SK-N-SH treated with all-trans-retinoic acid at 6 μM for 48 hours (cell line): Measurements from ENCODE around the gene INTS14.

Experiments
- ATAC-seq: fragments of 200-7000 bp; cut with Tn5 transposase; 3 replicates; pipeline ENCODE4 v1.9.1; 2020; ENCODE audit warnings: mild to moderate bottlenecking, moderate library complexity
- ARNTL ChIP-seq: fragments of 450-650 bp; formaldehyde crosslinking; IDR thresholded peaks from 2 replicates; pipeline ENCODE4 v1.5.0; 2020; ENCODE audit warnings: low read depth, mild to moderate bottlenecking, moderate library complexity, borderline replicate concordance
- BACH2 ChIP-seq: fragments of 250-450 bp; sonication (Bioruptor Pico); IDR thresholded peaks from 2 replicates; pipeline ENCODE4 v1.9.0; 2021; ENCODE audit warnings: mild to moderate bottlenecking, borderline replicate concordance
- CSDC2 ChIP-seq: fragments of 250-450 bp; sonication (Bioruptor Pico); IDR thresholded peaks from 2 replicates; pipeline ENCODE4 v1.5.0; 2020; ENCODE audit warnings: mild to moderate bottlenecking, moderate library complexity
- ESRRG ChIP-seq: fragments of 250-450 bp; sonication (Bioruptor Pico); IDR thresholded peaks from 2 replicates; pipeline ENCODE4 v1.6.1; 2021; ENCODE audit warnings: mild to moderate bottlenecking
- GLIS3 ChIP-seq: fragments of 250-450 bp; sonication (Bioruptor Pico); IDR thresholded peaks from 2 replicates; pipeline ENCODE4 v1.5.0; 2020; ENCODE audit warnings: mild to moderate bottlenecking, moderate library complexity
- ISL1 ChIP-seq: fragments of 250-450 bp; sonication (Bioruptor Pico); IDR thresholded peaks from 2 replicates; pipeline ENCODE4 v2.1.2; 2022; ENCODE audit warnings: mild to moderate bottlenecking, moderate library complexity
- OSR1 ChIP-seq: fragments of 250-450 bp; sonication (Bioruptor Pico); IDR thresholded peaks from 2 replicates; pipeline ENCODE4 v1.8.0; 2022; ENCODE audit warnings: moderate library complexity, mild to moderate bottlenecking, inconsistent platforms
- PPARA ChIP-seq: fragments of 250-450 bp; sonication (Bioruptor Pico); IDR thresholded peaks from 2 replicates; pipeline ENCODE4 v1.5.0; 2020; ENCODE audit warnings: mild to moderate bottlenecking, borderline replicate concordance
- RARB ChIP-seq: fragments of 250-450 bp; sonication (Bioruptor Pico); IDR thresholded peaks from 2 replicates; pipeline ENCODE4 v1.8.0; 2021; ENCODE audit warnings: mild to moderate bottlenecking, moderate library complexity
- SNAI2 ChIP-seq: fragments of 250-450 bp; sonication (Bioruptor Pico); IDR thresholded peaks from 2 replicates; pipeline ENCODE4 v1.5.0; 2020; ENCODE audit warnings: mild to moderate bottlenecking, moderate library complexity
- TCF4 ChIP-seq: fragments of 250-450 bp; sonication (Bioruptor Pico); IDR thresholded peaks from 2 replicates; pipeline ENCODE4 v1.8.0; 2021; ENCODE audit warnings: mild to moderate bottlenecking, moderate library complexity, borderline replicate concordance
- ZC3H10 ChIP-seq: fragments of 250-450 bp; sonication (Bioruptor Pico); IDR thresholded peaks from 2 replicates; pipeline ENCODE4 v1.5.1; 2021; ENCODE audit warnings: mild to moderate bottlenecking, moderate library complexity
- ZFP3 ChIP-seq: fragments of 250-450 bp; sonication (Bioruptor Pico); IDR thresholded peaks from 2 replicates; pipeline ENCODE4 v1.5.0; 2020; ENCODE audit warnings: mild to moderate bottlenecking, moderate library complexity
- ZFP30 ChIP-seq: fragments of 450-650 bp; formaldehyde crosslinking; IDR thresholded peaks from 2 replicates; pipeline ENCODE4 v1.5.0; 2022; ENCODE audit warnings: mild to moderate bottlenecking, moderate library complexity
- ZNF565 ChIP-seq: fragments of 450-650 bp; formaldehyde crosslinking; conservative IDR thresholded peaks from 2 replicates; pipeline ENCODE4 v1.5.0; 2020; ENCODE audit warnings: low read depth, mild to moderate bottlenecking, moderate library complexity
- ZNF70 ChIP-seq: fragments of 450-650 bp; formaldehyde crosslinking; IDR thresholded peaks from 2 replicates; pipeline ENCODE4 v1.5.0; 2020; ENCODE audit warnings: mild to moderate bottlenecking, moderate library complexity
- ZNF8 ChIP-seq: fragments of 450-650 bp; formaldehyde crosslinking; IDR thresholded peaks from 2 replicates; pipeline ENCODE4 v1.5.0; 2020; ENCODE audit warnings: mild to moderate bottlenecking, moderate library complexity
- TF ChIP-seq, protein P1 (sequence below): fragments of 250-450 bp; sonication (Bioruptor Pico); IDR thresholded peaks from 2 replicates; pipeline ENCODE4 v1.8.0; 2020; ENCODE audit warnings: mild to moderate bottlenecking, moderate library complexity, borderline replicate concordance
- TF ChIP-seq, protein P2 (sequence below): fragments of 250-450 bp; sonication (Bioruptor Pico); IDR thresholded peaks from 2 replicates; pipeline ENCODE4 v1.5.1; 2020; ENCODE audit warnings: low read depth, mild to moderate bottlenecking, moderate library complexity
- TF ChIP-seq, protein P3 (sequence below): fragments of 250-450 bp; sonication (Bioruptor Pico); IDR thresholded peaks from 2 replicates; pipeline ENCODE4 v1.8.0; 2021; ENCODE audit warnings: low read depth, mild to moderate bottlenecking, moderate library complexity, borderline replicate concordance
- TF ChIP-seq, protein P4 (sequence below): fragments of 250-450 bp; sonication (Bioruptor Pico); IDR thresholded peaks from 2 replicates; pipeline ENCODE4 v1.5.0; 2020; ENCODE audit warnings: mild to moderate bottlenecking, moderate library complexity
- TF ChIP-seq, protein P5 (sequence below): fragments of 250-450 bp; sonication (Bioruptor Pico); IDR thresholded peaks from 2 replicates; pipeline ENCODE4 v1.5.1; 2021; ENCODE audit warnings: mild to moderate bottlenecking, moderate library complexity

INTS14 gene

DNA sequence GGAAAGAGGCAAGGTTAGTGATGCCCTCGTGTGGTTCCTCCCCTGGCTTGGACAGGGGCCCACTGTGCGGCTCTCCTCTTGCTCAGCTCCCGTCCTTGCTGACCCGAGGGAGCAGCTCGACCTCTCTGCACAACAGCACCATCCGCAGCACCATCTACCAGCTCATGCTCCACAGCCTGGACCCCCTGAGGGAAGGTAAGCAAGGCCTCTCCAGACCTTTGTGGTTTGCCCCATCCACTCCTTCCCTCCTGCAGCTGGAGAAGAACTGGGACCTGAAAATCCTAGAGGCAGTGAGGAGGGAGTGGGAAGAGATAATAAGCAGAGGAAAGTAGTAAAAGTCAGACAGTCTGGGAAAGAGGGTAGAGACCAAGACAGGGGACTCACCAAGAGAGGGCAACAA is 28.6 kb upstream of the INTS14 start (continued):
- no peak for TF ChIP-seq ZNF70
- no peak for TF ChIP-seq BACH2 (CRISPR knock-in tag)
- no peak for TF ChIP-seq PPARA (CRISPR knock-in tag)
- TF ChIP-seq RARB (CRISPR knock-in tag): no peak
- TF ChIP-seq ARNTL (CRISPR knock-in tag): no peak
- no peak for TF ChIP-seq ZFP30 (CRISPR knock-in tag)
- no peak for TF ChIP-seq ZNF565 (CRISPR knock-in tag)
- TF ChIP-seq, protein P1, sequence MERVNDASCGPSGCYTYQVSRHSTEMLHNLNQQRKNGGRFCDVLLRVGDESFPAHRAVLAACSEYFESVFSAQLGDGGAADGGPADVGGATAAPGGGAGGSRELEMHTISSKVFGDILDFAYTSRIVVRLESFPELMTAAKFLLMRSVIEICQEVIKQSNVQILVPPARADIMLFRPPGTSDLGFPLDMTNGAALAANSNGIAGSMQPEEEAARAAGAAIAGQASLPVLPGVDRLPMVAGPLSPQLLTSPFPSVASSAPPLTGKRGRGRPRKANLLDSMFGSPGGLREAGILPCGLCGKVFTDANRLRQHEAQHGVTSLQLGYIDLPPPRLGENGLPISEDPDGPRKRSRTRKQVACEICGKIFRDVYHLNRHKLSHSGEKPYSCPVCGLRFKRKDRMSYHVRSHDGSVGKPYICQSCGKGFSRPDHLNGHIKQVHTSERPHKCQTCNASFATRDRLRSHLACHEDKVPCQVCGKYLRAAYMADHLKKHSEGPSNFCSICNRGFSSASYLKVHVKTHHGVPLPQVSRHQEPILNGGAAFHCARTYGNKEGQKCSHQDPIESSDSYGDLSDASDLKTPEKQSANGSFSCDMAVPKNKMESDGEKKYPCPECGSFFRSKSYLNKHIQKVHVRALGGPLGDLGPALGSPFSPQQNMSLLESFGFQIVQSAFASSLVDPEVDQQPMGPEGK: no peak

DNA sequence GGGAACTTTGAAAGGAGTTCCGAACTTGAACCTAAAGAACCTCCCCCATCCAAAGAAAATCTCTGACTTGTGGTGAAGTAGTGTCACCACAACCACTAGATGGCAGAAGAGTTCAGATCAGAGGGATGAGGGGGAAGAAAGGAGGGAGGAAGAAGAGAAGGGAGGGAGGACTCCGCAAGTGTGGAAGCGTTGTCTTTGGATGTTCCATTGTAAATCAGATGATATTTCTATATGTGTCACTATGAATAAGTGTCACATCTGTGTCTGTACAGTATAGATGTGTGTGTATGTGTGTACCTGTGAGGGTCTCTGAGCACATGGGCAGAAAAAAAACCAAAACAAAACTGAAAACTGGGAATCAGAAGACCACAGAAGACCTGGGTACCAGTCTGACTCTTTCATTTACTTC is 27.8 kb upstream of the INTS14 start:
- TF ChIP-seq TCF4 (CRISPR knock-in tag) (no peak), ZNF70 (no peak)
- ATAC-seq: peak; percentile 88

DNA sequence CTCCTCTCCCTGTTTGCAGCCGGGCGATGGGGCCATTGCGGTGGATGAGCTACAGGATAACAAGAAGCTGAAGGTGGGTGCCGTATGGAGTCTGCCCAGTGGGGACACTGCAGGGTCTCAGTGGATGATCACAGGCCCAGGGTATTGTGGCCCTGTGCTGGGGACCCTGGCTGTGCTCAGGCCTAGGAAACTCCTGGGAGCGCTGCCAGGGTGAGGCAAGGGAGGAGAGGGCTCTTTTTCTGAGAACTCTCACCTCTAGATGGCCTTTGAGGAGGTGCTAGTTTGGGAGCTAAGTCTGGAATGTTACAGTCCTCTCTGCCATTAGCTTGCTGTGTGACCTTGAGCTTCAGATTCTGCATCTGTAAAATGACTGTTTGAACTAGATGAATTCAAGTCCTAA is 27.2 kb upstream of the INTS14 start:
- TF ChIP-seq, protein P2, sequence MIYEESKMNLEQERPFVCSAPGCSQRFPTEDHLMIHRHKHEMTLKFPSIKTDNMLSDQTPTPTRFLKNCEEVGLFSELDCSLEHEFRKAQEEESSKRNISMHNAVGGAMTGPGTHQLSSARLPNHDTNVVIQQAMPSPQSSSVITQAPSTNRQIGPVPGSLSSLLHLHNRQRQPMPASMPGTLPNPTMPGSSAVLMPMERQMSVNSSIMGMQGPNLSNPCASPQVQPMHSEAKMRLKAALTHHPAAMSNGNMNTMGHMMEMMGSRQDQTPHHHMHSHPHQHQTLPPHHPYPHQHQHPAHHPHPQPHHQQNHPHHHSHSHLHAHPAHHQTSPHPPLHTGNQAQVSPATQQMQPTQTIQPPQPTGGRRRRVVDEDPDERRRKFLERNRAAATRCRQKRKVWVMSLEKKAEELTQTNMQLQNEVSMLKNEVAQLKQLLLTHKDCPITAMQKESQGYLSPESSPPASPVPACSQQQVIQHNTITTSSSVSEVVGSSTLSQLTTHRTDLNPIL (CRISPR knock-in tag): no peak
- TF ChIP-seq ZNF565 (CRISPR knock-in tag) (no peak), BACH2 (CRISPR knock-in tag) (no peak), ZFP30 (CRISPR knock-in tag) (no peak), ZC3H10 (CRISPR knock-in tag) (no peak), ZNF8 (CRISPR knock-in tag) (no peak), TCF4 (CRISPR knock-in tag) (no peak), ESRRG (CRISPR knock-in tag) (no peak), RARB (CRISPR knock-in tag) (no peak), OSR1 (CRISPR knock-in tag) (no peak), ZFP3 (CRISPR knock-in tag) (no peak), GLIS3 (CRISPR knock-in tag) (no peak), PPARA (CRISPR knock-in tag) (no peak)
- TF ChIP-seq, protein P3, sequence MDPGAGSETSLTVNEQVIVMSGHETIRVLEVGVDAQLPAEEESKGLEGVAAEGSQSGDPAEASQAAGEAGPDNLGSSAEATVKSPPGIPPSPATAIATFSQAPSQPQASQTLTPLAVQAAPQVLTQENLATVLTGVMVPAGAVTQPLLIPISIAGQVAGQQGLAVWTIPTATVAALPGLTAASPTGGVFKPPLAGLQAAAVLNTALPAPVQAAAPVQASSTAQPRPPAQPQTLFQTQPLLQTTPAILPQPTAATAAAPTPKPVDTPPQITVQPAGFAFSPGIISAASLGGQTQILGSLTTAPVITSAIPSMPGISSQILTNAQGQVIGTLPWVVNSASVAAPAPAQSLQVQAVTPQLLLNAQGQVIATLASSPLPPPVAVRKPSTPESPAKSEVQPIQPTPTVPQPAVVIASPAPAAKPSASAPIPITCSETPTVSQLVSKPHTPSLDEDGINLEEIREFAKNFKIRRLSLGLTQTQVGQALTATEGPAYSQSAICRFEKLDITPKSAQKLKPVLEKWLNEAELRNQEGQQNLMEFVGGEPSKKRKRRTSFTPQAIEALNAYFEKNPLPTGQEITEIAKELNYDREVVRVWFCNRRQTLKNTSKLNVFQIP (CRISPR knock-in tag): no peak
- TF ChIP-seq, protein P4, sequence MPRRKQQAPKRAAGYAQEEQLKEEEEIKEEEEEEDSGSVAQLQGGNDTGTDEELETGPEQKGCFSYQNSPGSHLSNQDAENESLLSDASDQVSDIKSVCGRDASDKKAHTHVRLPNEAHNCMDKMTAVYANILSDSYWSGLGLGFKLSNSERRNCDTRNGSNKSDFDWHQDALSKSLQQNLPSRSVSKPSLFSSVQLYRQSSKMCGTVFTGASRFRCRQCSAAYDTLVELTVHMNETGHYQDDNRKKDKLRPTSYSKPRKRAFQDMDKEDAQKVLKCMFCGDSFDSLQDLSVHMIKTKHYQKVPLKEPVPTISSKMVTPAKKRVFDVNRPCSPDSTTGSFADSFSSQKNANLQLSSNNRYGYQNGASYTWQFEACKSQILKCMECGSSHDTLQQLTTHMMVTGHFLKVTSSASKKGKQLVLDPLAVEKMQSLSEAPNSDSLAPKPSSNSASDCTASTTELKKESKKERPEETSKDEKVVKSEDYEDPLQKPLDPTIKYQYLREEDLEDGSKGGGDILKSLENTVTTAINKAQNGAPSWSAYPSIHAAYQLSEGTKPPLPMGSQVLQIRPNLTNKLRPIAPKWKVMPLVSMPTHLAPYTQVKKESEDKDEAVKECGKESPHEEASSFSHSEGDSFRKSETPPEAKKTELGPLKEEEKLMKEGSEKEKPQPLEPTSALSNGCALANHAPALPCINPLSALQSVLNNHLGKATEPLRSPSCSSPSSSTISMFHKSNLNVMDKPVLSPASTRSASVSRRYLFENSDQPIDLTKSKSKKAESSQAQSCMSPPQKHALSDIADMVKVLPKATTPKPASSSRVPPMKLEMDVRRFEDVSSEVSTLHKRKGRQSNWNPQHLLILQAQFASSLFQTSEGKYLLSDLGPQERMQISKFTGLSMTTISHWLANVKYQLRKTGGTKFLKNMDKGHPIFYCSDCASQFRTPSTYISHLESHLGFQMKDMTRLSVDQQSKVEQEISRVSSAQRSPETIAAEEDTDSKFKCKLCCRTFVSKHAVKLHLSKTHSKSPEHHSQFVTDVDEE (CRISPR knock-in tag): no peak
- TF ChIP-seq, all 23 proteins: peak for 0
- peak; percentile 33 for ATAC-seq

DNA sequence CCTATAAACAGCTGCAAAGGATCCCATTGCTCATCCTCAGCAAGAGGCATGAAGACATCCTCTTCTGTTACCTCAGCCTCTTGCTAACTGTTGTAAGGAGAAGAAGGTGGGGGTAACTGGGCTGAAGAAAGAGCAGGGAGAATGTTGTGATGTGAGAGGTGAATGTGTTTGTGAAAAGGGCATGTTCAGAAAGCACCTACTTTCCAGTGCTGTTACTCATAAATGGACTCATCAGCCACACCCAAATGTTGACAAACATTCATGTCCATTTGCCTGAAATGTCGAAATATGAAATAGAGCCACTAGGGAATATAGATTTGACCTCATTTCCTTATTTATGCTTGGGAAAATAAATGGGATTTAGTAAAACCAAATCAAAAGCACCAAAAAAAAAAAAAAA is 23.4 kb upstream of the INTS14 start:
- no peak for ATAC-seq
- TF ChIP-seq ISL1 (CRISPR knock-in tag): no peak
- TF ChIP-seq, protein P4 (CRISPR knock-in tag): no peak
- no peak for TF ChIP-seq CSDC2 (CRISPR knock-in tag)
- TF ChIP-seq ZNF8 (CRISPR knock-in tag): no peak
- TF ChIP-seq, protein P5, sequence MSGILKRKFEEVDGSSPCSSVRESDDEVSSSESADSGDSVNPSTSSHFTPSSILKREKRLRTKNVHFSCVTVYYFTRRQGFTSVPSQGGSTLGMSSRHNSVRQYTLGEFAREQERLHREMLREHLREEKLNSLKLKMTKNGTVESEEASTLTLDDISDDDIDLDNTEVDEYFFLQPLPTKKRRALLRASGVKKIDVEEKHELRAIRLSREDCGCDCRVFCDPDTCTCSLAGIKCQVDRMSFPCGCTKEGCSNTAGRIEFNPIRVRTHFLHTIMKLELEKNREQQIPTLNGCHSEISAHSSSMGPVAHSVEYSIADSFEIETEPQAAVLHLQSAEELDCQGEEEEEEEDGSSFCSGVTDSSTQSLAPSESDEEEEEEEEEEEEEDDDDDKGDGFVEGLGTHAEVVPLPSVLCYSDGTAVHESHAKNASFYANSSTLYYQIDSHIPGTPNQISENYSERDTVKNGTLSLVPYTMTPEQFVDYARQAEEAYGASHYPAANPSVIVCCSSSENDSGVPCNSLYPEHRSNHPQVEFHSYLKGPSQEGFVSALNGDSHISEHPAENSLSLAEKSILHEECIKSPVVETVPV (CRISPR knock-in tag): no peak
- no peak for TF ChIP-seq ESRRG (CRISPR knock-in tag)
- no peak for TF ChIP-seq ZFP30 (CRISPR knock-in tag)
- TF ChIP-seq SNAI2 (CRISPR knock-in tag): no peak
- TF ChIP-seq GLIS3 (CRISPR knock-in tag): no peak
- TF ChIP-seq, protein P2 (CRISPR knock-in tag): no peak
